ENCODE data around the gene TYSND1.

DNA sequence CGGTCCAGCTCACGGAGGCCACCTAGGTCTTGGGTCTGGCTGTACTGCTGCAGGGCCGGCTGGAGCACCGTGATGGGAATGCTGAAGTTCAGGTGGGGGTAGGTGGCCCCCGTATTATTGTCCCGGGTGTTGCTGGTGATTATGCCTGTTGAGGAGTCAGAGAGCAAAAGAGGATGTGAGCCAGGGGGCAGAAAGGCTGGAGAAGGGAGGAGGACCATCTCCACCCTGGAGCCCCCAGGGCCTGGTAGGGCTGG, 6.6 kb downstream of the TYSND1 start:
- TF ChIP-seq, protein P1, sequence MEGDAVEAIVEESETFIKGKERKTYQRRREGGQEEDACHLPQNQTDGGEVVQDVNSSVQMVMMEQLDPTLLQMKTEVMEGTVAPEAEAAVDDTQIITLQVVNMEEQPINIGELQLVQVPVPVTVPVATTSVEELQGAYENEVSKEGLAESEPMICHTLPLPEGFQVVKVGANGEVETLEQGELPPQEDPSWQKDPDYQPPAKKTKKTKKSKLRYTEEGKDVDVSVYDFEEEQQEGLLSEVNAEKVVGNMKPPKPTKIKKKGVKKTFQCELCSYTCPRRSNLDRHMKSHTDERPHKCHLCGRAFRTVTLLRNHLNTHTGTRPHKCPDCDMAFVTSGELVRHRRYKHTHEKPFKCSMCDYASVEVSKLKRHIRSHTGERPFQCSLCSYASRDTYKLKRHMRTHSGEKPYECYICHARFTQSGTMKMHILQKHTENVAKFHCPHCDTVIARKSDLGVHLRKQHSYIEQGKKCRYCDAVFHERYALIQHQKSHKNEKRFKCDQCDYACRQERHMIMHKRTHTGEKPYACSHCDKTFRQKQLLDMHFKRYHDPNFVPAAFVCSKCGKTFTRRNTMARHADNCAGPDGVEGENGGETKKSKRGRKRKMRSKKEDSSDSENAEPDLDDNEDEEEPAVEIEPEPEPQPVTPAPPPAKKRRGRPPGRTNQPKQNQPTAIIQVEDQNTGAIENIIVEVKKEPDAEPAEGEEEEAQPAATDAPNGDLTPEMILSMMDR (IDR thresholded peaks at IDR 0.05) = no peak
- TF ChIP-seq POLR2A (IDR thresholded peaks at IDR 0.05) (no peak), EP300 (IDR thresholded peaks at IDR 0.05; ENCODE audit: low read depth) (no peak), POLR2AphosphoS5 (IDR thresholded peaks at IDR 0.05) (no peak)

All from transverse colon (tissue), 4 donors.